Suprapubic skin (tissue), 4 donors: Measurements from ENCODE around the gene NTSR1. TPM values are rescaled to one million over a fixed set of nuclear protein-coding genes. Genes with fewer than 3 reads are reported as not detected.

Experiments
- DNase-seq, 2 donors: peaks; one replicate each; pipeline ENCODE4 v3.0.0-alpha.2; 2019; ENCODE audit warnings: low spot score in 2 of 2
- H3K27ac ChIP-seq: fragments of 200-600 bp; sonication (generic); one replicate; pipeline ENCODE4 v1.5.1; 2019
- H3K27me3 ChIP-seq: fragments of 200-600 bp; sonication (generic); one replicate; pipeline ENCODE4 v1.5.1; 2019
- H3K36me3 ChIP-seq: fragments of 200-600 bp; sonication (generic); one replicate; pipeline ENCODE4 v1.5.1; 2019
- H3K4me1 ChIP-seq: fragments of 200-600 bp; sonication (generic); one replicate; pipeline ENCODE4 v1.5.1; 2019
- H3K4me3 ChIP-seq: fragments of 200-600 bp; sonication (generic); one replicate; pipeline ENCODE4 v1.5.1; 2019; ENCODE audit warnings: mild to moderate bottlenecking
- H3K9me3 ChIP-seq: fragments of 200-600 bp; sonication (generic); one replicate; pipeline ENCODE4 v1.5.1; 2019
- CTCF ChIP-seq, 2 donors: fragments of 200-600 bp in 1 of 2; fragments of 450-650 bp in 1 of 2; sonication (generic) in 1 of 2; IDR thresholded peaks; one replicate each; pipeline ENCODE4 v1.5.1; 2016 to 2019; ENCODE audit warnings: antibody characterized with exemption in 2 of 2, mild to moderate bottlenecking in 1 of 2, moderate library complexity in 1 of 2
- EP300 ChIP-seq: sonication (generic); formaldehyde crosslinking; IDR thresholded peaks from one replicate; pipeline ENCODE4 v1.6.1; 2017; ENCODE audit warnings: antibody characterized with exemption
- POLR2A ChIP-seq, 2 donors: fragments of 450-650 bp; IDR thresholded peaks; one replicate each; pipeline ENCODE4 v1.6.1; 2017; ENCODE audit warnings: antibody characterized with exemption in 2 of 2, mild to moderate bottlenecking in 2 of 2, moderate library complexity in 2 of 2
- POLR2AphosphoS5 ChIP-seq, 3 donors: sonication (generic); formaldehyde crosslinking; IDR thresholded peaks; one replicate each; pipeline ENCODE4 v1.6.1; 2017; ENCODE audit warnings: antibody characterized with exemption in 3 of 3
- WGBS: methylation state at CpG from one replicate; pipeline ENCODE4 v1.1.5; 2018; 5-methylcytosine and 5-hydroxymethylcytosine counted together
- total RNA-seq, 4 donors: library from RNA; depleted of rRNA; stranded (reverse); fragments of >200 nt; gene quantifications; one replicate each; pipeline ENCODE4 v1.1.0, GENCODE V29; 2016

The NTSR1 gene
- total RNA-seq, 4 donors from 2014 or later = 0.16 to 0.55 TPM; not detected in 2

- TF ChIP-seq CTCF (IDR thresholded peaks at IDR 0.05) (no peak), EP300 (no peak), POLR2AphosphoS5 (IDR thresholded peaks at IDR 0.05) (no peak), POLR2A (IDR thresholded peaks at IDR 0.05) (no peak)
- no peak overlapping the region for H3K27ac ChIP-seq
- peaks cover 81% of the 10 kb centered on the region for H3K27me3 ChIP-seq
- no peaks in the 10 kb centered on the region for H3K9me3 ChIP-seq
- no peak overlapping the region for H3K4me3 ChIP-seq
- no peaks in the 10 kb centered on the region for H3K4me1 ChIP-seq
- no peaks in the 10 kb centered on the region for H3K36me3 ChIP-seq
- no peak for DNase-seq
- 78% methylated on average over 12 of the region's 24 CpGs for WGBS
These were observed 16.3 kb downstream of the NTSR1 start for GRCh38 chr20:62724692-62725595.

- Histone ChIP-seq H3K36me3 (no peaks in the 10 kb centered on the region), H3K9me3 (no peaks in the 10 kb centered on the region), H3K4me1 (no peaks in the 10 kb centered on the region), H3K27ac (no peak overlapping the region), H3K4me3 (no peak overlapping the region), H3K27me3 (peaks cover 78% of the 10 kb centered on the region)
- WGBS = 91% methylated on average over 14 of the region's 15 CpGs
- TF ChIP-seq CTCF (IDR thresholded peaks at IDR 0.05) (no peak), POLR2AphosphoS5 (IDR thresholded peaks at IDR 0.05) (no peak), POLR2A (IDR thresholded peaks at IDR 0.05) (no peak), EP300 (no peak)
- DNase-seq = no peak
These were observed 17.1 kb downstream of the NTSR1 start for GRCh38 chr20:62725596-62726268.

GRCh38 chr20:62726276-62726675, 17.6 kb downstream of the NTSR1 start:
- Histone ChIP-seq H3K27me3 (peaks cover 75% of the 10 kb centered on the region), H3K36me3 (no peaks in the 10 kb centered on the region), H3K4me1 (no peaks in the 10 kb centered on the region), H3K9me3 (no peaks in the 10 kb centered on the region), H3K4me3 (no peak overlapping the region), H3K27ac (no peak overlapping the region)
- TF ChIP-seq EP300 (no peak), CTCF (IDR thresholded peaks at IDR 0.05) (no peak), POLR2AphosphoS5 (IDR thresholded peaks at IDR 0.05) (no peak), POLR2A (IDR thresholded peaks at IDR 0.05) (no peak)
- no peak for DNase-seq
- WGBS = 84% methylated on average over 10 of the region's 12 CpGs

GRCh38 chr20:62726716-62727583, 18.3 kb downstream of the NTSR1 start:
- Histone ChIP-seq H3K4me3 (no peak overlapping the region), H3K9me3 (no peaks in the 10 kb centered on the region), H3K27ac (no peak overlapping the region), H3K4me1 (no peaks in the 10 kb centered on the region), H3K27me3 (peaks cover 74% of the 10 kb centered on the region), H3K36me3 (no peaks in the 10 kb centered on the region)
- no peak for TF ChIP-seq EP300
- no peak for TF ChIP-seq CTCF (IDR thresholded peaks at IDR 0.05)
- TF ChIP-seq POLR2AphosphoS5 (IDR thresholded peaks at IDR 0.05) = no peak
- TF ChIP-seq POLR2A (IDR thresholded peaks at IDR 0.05) = no peak
- DNase-seq = no peak
- WGBS = 77% methylated on average over 30 of the region's 31 CpGs
